HG02943 (cell line): Measurements from ENCODE around the gene SP9.

Experiments used
- ATAC-seq: cut with Tn5 transposase; IDR thresholded peaks from one replicate; pipeline ENCODE4 v1.9.1; 2021; ENCODE audit warnings: mild to moderate bottlenecking, low read depth, moderate library complexity; ENCODE audit not compliant: unreplicated experiment

SP9 gene

GRCh38 chr2:174333017-174333371, 1.8 kb upstream of the SP9 start:
- ATAC-seq = no peak

- ATAC-seq = no peak
Observed at GRCh38 chr2:174333372-174334277, 1.1 kb upstream of the SP9 start.

- no peak for ATAC-seq
Observed at GRCh38 chr2:174334278-174334715, 457 bp upstream of the SP9 start.

GRCh38 chr2:174335254-174335987, 667 bp downstream of the SP9 start:
- no peak for ATAC-seq

GRCh38 chr2:174335988-174336500, 1.3 kb downstream of the SP9 start:
- no peak for ATAC-seq

- ATAC-seq = no peak
Observed at GRCh38 chr2:174336501-174337336, 2.0 kb downstream of the SP9 start.

- ATAC-seq = no peak
Observed at GRCh38 chr2:174337337-174338146, 2.8 kb downstream of the SP9 start.

GRCh38 chr2:174338147-174338605, 3.4 kb downstream of the SP9 start:
- no peak for ATAC-seq

- ATAC-seq = no peak
Observed at GRCh38 chr2:174338671-174339560, 4.2 kb downstream of the SP9 start.

GRCh38 chr2:174339561-174340399, 5.0 kb downstream of the SP9 start:
- ATAC-seq = no peak

- ATAC-seq = no peak
Observed at GRCh38 chr2:174340400-174341292, 5.9 kb downstream of the SP9 start.

GRCh38 chr2:174341293-174341994, 6.7 kb downstream of the SP9 start:
- ATAC-seq = no peak

GRCh38 chr2:174341995-174342685, 7.4 kb downstream of the SP9 start:
- no peak for ATAC-seq

- ATAC-seq = no peak
Observed at GRCh38 chr2:174342686-174343342, 8.1 kb downstream of the SP9 start.

GRCh38 chr2:174343343-174343622, 8.5 kb downstream of the SP9 start:
- ATAC-seq = no peak
